Kidney epithelial cell (primary cell): ENCODE results near the gene EXOC6. TPM values are rescaled to one million over a fixed set of nuclear protein-coding genes. Genes with fewer than 3 reads are reported as not detected.

Source experiments
- DNase-seq: peaks from one replicate; pipeline ENCODE4 v3.0.0-alpha.2; 2010; ENCODE audit warnings: low read depth
- H3K27me3 ChIP-seq: 2 replicates; pipeline ENCODE4 v1.6.0; 2011; ENCODE audit warnings: low read length; ENCODE audit not compliant: control insufficient read depth, insufficient read depth
- H3K36me3 ChIP-seq: 2 replicates; pipeline ENCODE4 v1.5.1; 2011; ENCODE audit warnings: low read length; ENCODE audit not compliant: control insufficient read depth, insufficient read depth
- H3K4me3 ChIP-seq: 2 replicates; pipeline ENCODE4 v1.5.1; 2011; ENCODE audit warnings: low read depth, mild to moderate bottlenecking, control low read depth, low read length
- total RNA-seq: library from RNA; depleted of rRNA; stranded (reverse); fragments of >200 nt; gene quantifications from 2 replicates; pipeline ENCODE4 v1.2.3, GENCODE V29; 2015
- TF ChIP-seq, protein P1 (sequence below): IDR thresholded peaks from 2 replicates; pipeline ENCODE4 v1.5.1; 2011; ENCODE audit warnings: mild to moderate bottlenecking, moderate library complexity, low read length, control low read depth, inconsistent platforms; ENCODE audit not compliant: insufficient read depth, poor library complexity, severe bottlenecking

Gene EXOC6
- total RNA-seq, 1 donor from 2014 or later: 10.5 TPM

DNA sequence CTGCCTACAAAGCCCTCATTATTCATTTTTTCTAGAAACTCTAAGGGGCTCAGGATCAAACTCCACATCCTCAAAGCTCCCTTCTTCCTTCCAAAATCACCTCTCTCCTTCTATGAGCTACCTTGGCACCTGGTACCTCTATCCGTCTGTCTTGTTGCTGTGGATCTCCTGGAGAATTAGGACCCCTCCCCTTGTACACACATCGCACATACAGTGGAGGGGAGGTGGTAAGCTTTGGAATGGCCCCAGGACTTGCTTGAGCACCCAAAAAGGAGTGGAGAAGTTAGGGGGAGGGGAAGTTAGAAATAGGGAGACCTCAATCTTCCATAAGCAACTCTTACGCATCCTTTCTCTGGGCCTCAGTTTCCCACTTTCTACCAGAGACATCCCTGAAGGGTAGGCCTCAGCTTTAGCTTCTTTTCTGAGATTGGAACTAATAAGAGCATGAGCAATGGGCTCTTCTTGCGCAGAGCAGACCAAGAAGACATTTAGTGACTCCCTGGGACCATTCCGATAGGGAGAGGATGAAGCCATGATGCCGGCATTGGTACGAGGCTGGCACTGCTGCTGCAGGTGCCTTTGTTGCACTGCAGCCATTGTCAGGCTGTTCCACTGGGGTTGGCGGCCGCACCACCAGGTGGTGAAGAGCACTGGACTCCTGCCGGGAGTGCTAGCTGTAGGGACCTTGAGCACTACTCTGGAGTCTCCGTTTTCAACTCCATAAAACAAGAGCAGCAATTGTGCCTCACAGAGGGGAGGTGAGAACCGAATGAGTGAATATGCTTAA, 216.7 kb downstream of the EXOC6 start:
- Histone ChIP-seq H3K27me3 (peaks cover 98% of the 10 kb centered on the region), H3K4me3 (no peak overlapping the region), H3K36me3 (no peaks in the 10 kb centered on the region)
- TF ChIP-seq, protein P1, sequence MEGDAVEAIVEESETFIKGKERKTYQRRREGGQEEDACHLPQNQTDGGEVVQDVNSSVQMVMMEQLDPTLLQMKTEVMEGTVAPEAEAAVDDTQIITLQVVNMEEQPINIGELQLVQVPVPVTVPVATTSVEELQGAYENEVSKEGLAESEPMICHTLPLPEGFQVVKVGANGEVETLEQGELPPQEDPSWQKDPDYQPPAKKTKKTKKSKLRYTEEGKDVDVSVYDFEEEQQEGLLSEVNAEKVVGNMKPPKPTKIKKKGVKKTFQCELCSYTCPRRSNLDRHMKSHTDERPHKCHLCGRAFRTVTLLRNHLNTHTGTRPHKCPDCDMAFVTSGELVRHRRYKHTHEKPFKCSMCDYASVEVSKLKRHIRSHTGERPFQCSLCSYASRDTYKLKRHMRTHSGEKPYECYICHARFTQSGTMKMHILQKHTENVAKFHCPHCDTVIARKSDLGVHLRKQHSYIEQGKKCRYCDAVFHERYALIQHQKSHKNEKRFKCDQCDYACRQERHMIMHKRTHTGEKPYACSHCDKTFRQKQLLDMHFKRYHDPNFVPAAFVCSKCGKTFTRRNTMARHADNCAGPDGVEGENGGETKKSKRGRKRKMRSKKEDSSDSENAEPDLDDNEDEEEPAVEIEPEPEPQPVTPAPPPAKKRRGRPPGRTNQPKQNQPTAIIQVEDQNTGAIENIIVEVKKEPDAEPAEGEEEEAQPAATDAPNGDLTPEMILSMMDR: no peak
- DNase-seq: no peak

DNA sequence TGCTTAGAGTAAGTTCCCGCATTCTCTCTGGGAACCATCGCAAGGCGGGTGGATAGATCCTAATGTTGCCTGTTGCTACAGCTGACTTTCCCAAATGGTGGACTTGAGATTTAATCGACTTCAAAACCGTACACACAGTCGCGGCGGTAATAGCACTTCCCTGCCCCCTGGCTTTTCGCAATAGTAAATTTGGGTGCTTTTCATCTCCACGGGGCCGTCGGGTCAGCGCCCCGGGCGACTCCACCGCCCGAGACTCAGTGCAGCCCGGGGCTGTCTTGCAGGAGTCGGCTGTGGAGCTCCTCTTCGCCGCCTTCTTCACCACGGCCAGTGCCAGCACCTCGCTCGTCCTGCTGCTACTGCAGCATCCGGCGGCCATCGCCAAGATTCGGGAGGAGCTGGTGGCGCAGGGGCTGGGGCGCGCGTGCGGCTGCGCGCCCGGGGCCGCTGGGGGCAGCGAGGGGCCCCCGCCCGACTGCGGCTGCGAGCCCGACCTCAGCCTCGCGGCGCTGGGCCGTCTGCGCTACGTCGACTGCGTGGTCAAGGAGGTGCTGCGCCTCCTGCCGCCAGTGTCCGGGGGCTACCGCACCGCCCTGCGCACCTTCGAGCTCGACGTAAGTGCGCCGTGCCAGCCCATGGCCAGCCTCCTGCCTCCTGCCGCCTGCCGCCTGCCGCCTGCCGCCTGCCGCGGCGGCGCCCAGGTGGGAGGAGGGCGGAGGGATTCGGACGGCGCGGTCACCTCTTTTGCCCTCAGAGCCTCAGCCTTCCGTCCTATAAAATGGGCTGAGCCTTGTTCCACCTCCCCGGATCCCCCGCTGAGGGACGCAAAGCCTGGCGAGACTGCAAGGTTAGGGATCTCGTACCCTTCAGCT, 217.6 kb downstream of the EXOC6 start:
- no peak for DNase-seq
- H3K27me3 ChIP-seq: peaks cover 98% of the 10 kb centered on the region
- TF ChIP-seq, protein P1: no peak
- H3K36me3 ChIP-seq: no peaks in the 10 kb centered on the region
- no peak overlapping the region for H3K4me3 ChIP-seq

DNA sequence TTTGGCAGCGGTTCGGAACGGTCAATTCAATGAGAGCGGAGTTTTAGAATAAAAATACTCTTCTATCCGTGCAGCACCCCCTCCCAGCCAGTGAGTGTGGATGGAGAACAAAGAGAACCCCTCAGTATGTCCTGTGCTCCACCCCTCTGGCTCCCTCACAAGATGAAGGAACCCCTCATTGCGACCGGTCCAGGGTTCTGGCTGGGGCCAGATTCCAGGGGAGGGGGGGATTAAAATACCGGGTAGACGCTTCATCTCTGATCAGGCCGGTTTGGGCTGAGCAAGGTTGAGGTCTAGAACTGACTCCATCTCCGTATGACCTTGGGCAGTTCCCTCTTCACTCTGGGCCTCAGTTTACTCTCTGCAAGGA, 218.2 kb downstream of the EXOC6 start:
- Histone ChIP-seq H3K27me3 (peaks cover 96% of the 10 kb centered on the region), H3K4me3 (no peak overlapping the region), H3K36me3 (no peaks in the 10 kb centered on the region)
- TF ChIP-seq, protein P1: no peak
- no peak for DNase-seq

DNA sequence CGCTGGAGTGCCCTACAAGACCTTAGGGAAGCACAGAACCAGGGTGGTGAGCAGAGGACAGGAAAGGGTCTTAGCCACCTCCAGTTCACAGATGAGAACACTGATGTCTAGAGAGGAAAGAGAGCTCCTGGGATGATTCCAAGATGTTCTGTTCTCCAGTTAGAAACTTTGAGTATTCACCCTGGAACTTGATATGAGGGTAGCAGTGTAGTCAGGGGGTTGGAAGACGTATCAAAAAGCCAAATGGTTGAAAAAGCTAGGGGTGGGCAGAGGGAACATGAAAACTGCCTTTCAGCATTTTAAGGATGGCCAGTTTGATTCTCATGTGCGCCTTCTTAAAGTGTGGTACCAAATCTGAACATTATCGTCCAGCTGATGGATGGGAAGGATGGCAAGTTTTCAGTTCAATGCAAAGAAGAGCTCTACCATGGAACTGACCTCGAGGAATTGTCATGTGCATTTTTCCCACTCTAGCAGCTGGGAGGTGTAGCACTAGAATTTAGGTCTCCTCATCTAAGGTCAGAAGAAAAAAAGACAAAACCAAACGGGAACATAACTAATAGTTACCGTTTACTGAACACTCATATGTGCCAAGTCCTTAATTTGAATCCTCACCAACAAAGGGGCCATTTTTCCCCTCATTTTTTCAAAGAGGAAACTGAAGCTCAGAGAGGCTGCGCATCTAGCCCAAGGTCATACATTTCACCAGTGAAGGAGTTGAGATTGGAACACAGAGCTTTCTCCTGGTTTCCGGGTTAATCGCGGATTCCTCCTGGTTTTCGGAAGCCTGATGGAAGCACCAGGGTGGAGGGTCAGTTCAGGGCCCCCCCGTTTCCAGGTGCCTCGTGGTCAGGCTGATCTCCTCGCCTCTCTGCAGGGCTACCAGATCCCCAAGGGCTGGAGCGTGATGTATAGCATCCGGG, 219.4 kb downstream of the EXOC6 start:
- H3K36me3 ChIP-seq: no peaks in the 10 kb centered on the region
- no peak for DNase-seq
- TF ChIP-seq, protein P1: no peak
- H3K4me3 ChIP-seq: no peak overlapping the region
- peaks cover 97% of the 10 kb centered on the region for H3K27me3 ChIP-seq

DNA sequence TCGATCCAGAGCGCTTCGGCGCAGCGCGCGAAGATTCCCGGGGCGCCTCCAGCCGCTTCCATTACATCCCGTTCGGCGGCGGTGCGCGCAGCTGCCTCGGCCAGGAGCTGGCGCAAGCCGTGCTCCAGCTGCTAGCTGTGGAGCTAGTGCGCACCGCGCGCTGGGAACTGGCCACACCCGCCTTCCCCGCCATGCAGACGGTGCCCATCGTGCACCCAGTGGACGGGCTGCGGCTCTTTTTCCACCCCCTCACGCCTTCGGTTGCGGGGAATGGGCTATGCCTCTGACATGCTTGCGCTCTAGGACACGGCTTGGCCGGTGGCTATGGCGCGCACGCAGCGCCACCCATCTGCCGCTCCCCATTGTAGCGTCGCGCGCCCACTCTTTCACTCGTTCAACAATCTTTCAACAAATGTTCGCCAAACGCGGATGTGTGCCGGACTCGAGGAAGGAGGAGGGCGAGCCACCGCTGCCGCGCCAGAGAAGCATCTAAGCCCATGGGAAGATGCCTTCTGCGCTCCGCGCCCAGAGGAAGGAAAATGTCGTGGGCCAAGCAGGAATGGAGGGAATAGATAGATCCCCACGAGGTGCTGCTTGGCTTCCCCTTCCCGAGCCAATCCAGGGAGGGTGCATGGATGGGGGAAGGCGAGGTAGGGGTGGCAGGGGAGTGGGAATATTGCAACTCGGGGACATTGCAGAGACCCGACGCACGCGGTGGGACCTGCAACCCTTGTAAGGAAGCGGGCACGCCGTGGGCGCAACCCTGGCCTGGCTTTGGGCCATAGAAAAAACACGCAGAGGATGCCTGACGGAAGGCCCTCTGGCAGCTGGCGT, 220.3 kb downstream of the EXOC6 start:
- peaks cover 97% of the 10 kb centered on the region for H3K27me3 ChIP-seq

More for the DNA sequence above, 220.3 kb downstream of the EXOC6 start:
- Histone ChIP-seq H3K36me3 (no peaks in the 10 kb centered on the region), H3K4me3 (no peak overlapping the region)
- TF ChIP-seq, protein P1: no peak
- DNase-seq: no peak
